NK-92 treated with Interleukin-12 subunit alpha and Interleukin-12 subunit beta, amount 100 ng/mL, for 24 hours (cell line): ENCODE results near the gene APOBEC4.
"Not testable (repeated sequence)": the region's sequence is repeated elsewhere in the genome, so short reads cannot be mapped to it uniquely, and the experiment has no call there.

Experiments used
- DNase-seq: peaks from one replicate; lab custom pipeline; 2025; lab: John Stamatoyannopoulos, UW

The APOBEC4 gene

GRCh38 chr1:183633676-183634343, 19.3 kb downstream of the APOBEC4 start:
- DNase-seq: no peak

- no peak for DNase-seq
Measured at GRCh38 chr1:183632964-183633363, 20.2 kb downstream of the APOBEC4 start.

GRCh38 chr1:183632114-183632513, 21.0 kb downstream of the APOBEC4 start:
- DNase-seq: no peak

DNA sequence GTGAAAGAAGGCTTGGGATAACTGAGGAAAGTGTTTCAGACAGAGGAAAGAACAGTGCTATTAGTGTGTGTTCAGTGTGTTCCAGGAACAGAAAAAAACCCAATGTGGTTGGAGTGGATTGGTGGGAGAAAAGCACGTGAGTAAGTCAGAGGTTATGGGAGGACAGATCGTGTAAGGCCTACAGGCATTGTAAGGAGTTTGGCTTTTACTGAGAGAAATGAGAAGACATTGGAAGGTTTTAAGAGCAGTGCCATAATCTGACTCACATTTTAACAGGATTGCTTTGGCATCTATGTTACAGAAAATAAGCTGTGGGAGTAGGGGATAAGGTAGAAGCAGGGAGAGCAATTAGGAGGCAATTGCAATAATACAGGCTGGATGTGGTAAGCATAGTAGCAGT, 22.4 kb downstream of the APOBEC4 start:
- no peak for DNase-seq

GRCh38 chr1:183628537-183628936, 24.6 kb downstream of the APOBEC4 start:
- no peak for DNase-seq

- not testable (repeated sequence) for DNase-seq
Measured at GRCh38 chr1:183626236-183626635, 26.9 kb downstream of the APOBEC4 start.

DNA sequence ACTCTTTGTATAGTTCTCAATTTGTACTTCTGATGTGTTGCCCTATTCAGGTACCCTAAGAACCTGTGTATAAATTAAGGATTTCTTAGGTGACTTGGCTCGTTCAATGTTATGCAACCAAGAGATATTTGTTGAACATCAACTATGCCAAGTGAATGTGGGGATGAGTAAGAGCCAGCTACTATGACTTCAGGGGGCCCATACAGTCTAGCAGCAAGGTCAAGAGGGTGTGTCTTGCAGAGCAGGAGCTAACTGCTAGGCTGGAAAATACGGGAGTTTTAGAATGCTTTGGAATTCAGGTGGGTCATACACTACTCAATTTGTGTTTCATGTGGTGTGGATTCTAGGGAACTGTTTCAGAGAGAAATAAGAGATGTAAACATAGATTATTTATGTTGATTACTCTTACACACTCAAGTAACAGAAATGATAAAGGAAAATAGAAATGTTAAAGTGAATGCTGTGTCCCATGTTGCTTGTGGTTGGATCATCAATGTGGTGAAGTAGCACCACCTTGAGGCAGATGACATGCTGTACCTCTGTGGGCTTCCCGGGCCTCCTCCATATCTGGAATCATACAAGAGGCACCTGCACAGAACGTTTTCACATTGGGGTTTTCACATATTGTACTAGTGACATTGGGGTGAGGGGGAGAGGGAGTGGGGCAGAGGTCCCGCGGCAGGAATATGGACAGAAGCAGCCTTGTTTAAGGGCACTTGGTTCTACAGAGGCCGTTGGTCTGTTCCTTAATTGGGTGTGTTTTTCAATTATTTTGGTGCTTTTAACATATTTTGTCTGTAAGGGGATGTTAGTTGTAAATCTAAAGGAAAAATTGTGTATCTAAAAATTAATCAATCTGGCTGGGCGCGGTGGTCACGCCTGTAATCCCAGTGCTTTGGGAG, 30.0 kb downstream of the APOBEC4 start:
- no peak for DNase-seq

DNA sequence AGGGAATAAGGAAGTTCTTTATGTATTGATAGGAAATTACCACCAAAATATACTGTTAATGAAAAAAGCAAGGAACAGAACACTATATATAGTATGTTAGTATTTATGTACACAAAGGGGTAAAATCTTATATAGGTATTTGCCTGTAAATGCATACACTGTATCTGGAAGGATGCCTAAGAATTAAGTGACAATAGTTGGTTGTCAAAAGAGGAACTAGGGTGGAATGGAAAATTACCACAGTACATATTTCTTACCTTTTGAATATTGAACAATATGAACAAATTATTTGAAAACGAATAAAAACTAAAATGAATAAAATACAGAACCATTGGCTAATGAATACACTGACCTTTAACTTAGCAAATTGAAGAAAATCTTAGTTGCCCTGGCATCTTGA, 31.1 kb downstream of the APOBEC4 start:
- DNase-seq: no peak

DNA sequence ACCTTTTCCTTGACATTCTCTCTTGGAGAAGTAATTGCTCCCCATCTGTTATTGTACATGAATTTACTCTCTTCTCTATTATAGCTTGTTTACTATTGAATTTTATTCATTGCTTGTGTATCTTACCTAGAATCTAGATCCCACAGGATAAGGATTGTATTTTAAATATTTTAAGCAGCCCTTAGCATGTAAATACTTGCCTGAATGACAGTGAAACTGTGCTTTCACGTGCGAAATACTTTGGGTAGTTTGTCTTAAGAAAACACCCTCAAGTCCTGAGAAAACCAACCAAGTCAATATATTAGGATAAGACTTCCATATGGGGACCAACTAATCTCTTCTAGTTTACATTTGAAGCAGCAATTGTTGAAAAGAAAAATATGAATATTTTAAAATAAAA, 32.8 kb downstream of the APOBEC4 start:
- DNase-seq: no peak

DNA sequence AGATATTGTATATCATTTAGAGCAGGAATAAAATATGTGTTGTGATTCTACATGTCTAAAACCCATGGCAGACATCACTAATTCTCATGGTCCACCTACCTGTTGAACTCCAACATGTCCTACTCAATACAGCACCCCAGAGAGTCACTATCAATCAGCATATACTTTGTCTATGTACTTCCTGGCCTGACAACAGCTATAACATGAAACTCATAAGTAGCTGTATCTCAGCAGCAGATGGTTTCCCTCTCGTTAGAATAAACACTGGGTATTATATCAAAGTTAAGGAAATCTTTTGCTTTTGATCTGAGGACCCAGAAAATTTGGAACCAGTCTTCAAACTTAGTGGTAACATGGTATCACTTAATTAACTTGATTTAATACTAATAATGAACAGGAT, 33.3 kb downstream of the APOBEC4 start:
- no peak for DNase-seq

- not testable (repeated sequence) for DNase-seq
Measured at GRCh38 chr1:183618202-183618601, 34.9 kb downstream of the APOBEC4 start.

DNA sequence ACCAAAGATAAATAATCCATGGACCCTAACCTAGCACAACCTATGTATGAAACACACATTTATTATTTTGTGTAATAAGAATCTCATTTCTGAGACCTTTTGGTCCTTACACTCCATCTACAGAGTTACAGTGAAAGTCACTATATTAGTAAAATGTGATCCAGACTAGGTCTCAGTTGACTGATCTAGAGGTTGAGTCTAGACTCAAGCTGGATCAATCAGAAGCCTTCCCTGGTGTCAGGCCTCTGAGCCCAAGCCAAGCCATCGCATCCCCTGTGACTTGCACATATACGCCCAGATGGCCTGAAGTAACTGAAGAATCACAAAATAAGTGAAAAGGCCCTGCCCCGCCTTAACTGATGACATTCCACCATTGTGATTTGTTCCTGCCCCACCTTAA, 40.1 kb downstream of the APOBEC4 start:
- not testable (repeated sequence) for DNase-seq

DNA sequence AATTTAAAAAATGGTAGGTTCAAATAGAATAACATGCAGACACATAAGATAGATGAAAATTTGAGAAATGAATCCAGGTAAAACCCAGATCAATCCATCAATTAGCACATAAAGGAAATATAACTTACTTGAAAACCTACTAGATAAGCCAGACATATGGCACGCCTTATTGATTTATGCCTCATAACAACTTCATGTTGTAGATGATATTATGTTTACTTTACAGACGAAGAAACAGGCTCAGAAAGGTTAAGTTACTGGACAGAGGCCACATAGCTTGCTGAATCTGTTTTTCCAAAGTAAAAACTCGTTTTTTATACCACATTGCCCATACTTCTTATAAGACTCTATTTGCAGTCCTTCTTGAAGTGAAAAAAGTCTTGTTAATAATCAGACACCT, 40.7 kb downstream of the APOBEC4 start:
- no peak for DNase-seq

- DNase-seq: no peak
Measured at GRCh38 chr1:183611021-183611420, 42.1 kb downstream of the APOBEC4 start.

DNA sequence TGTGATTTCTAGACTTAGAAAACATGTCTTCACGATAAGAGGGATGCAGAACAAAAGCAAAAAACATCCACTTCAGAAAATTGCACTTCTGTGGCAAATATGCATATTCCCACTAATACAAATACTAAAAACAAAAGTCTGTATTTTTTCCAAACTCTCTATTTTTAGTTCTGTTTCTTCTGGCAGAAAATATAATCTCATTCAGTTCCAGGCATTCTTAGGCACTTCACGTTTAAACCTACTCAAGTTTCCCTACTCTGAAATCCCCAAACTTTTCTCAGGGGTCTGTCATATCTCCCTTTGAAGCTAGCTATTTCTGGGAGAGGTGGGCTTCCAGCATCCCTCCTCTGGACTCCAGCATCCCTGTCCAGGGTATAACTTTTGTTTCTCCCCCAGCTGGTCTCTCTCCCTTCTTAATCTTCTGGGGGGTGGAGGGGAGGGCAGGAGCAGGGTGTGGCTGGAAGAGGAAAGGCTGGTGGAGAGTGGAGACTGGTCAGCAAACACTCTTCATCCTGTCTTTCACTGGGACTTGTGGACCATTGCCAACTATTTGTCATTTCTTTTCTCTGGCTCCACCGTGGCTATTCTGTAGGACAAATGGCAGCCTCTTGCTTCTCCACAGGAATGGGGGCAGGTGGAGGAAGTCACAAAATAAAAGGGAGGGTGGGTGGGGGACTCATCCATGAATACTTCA, 43.2 kb downstream of the APOBEC4 start:
- no peak for DNase-seq

DNA sequence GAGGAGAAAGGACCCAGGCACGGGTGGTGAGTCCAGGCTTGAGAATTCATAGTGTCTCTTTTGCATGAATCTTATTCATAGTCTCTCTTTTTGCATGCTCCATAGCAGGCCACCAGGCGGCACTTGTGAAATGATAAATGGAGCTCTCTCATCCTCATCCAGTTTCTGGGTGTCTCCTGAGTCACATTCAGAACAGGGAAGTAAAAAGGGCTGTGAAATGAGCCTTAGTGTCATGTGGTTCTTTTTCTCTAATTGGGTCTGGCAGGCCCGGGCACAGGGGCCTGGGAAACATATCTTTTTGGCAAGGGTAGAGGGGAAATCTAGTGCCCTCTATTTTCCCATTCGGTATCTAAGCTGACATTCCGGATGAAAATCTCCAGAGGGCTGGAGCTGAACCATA, 43.8 kb downstream of the APOBEC4 start:
- no peak for DNase-seq

GRCh38 chr1:183607322-183607980, 45.7 kb downstream of the APOBEC4 start:
- no peak for DNase-seq

GRCh38 chr1:183605904-183606303, 47.2 kb downstream of the APOBEC4 start:
- DNase-seq: no peak

DNA sequence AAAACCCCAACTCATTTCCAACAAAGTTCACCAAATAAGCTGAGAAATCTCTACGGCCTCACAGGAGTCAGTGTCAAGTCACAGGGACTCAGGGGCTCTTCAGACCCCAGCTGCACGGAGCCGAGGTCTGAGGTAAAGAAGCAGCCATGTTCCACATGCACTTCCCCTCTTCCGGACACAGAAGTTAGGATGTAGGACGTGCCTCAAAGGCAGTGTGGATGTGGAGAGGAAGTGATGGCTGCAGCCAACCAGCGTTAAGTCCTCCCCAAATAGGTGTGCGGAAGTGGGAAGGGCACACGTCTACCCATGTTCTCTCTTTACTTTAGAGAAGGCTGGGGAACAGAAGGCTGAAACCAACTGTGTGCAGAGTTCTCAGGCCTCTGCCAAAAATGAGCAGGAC, 48.3 kb downstream of the APOBEC4 start:
- DNase-seq: no peak

- no peak for DNase-seq
Measured at GRCh38 chr1:183604038-183604808, 48.9 kb downstream of the APOBEC4 start.

GRCh38 chr1:183602510-183602909, 50.6 kb downstream of the APOBEC4 start:
- DNase-seq: no peak
